AG08395 (cell line): ENCODE results near the gene TFCP2L1.

Experiments
- DNase-seq: peaks from one replicate; pipeline ENCODE4 v3.0.0; 2012; ENCODE audit warnings: mixed read lengths, low spot score

Gene TFCP2L1

DNA sequence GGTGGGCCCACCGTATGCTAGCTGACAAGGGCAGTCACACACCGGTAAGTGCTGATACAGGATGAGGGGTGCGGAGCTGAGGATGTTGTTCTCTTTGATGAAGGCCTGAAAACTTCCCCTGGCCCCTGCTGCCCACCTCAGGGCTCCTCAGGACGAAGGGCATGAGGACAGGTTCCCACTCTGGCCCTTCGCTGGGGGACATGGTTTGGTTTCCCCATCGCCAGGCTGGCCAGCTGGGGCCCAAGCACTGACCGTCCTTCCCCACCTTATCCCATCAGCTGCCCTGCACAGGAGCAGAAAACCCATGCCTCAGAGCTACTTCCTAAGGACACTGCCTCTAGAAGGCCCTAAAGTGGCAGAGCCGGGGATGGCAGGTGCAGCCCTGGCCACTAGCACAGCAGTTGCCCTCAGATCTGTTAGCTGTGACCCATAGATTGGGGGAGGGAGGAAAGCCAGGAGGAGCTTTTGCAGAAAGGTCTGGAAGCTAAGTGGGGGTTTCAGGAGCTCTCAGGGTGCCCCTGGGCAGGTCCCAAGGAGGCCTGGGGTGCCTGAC lies 66.5 kb downstream of the TFCP2L1 start:
- no peak for DNase-seq

- DNase-seq, result no peak
Measured at GRCh38 chr2:121217627-121218026, 67.4 kb downstream of the TFCP2L1 start.

- DNase-seq, result no peak
Measured at GRCh38 chr2:121214296-121214695, 70.7 kb downstream of the TFCP2L1 start.

DNA sequence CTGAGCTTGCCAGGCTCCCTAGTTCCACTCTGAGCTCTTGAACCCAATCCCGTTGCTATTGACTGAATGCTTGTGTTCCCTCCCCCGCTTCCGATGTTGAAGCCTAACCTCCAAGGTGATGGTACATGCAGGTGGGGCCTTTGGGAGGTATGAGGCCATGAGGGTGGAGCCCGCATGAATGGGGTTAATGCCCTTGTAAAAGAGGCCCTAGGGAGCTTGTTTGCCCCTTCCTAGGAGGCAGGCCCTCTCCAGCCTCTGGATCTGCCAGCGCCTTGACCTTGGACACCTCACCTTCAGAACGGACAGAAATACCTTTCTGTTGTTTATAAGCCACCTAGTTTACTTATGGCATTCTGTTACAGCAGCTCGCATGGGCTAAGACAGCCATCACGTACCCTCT lies 71.6 kb downstream of the TFCP2L1 start:
- no peak for DNase-seq

DNA sequence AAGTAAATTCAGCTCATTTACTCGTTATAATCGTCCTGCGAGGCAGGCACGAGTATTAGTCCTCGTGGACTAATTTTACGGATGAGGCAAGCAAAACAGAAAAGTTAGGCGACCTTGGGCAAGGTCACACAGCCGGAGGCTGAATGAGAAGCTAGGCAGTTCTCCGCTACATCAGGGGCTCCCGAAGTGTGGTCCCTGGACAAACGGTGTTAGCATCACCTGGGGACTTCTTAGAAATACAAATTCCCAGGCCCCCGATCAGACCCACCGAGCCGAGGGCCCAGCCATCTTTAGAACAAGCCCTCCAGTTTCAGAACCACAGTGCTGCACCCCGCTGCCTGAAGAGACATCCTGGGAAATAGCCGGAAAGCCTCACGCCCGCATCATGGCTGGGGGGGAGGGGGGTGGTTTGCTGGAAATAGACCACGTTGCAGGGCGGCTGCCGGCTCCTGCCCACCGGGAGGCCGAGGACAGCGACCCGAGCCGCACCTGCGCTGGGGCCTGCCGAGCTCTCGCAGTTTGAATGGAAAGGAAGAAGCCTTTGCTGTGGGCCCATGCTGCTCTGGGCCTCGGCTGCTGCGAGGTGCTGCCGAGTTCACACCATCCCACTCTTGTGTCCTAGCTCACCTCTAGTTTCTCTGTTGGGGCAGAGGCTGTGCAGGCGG lies 72.2 kb downstream of the TFCP2L1 start:
- no peak for DNase-seq

GRCh38 chr2:121211689-121212151 lies 73.3 kb downstream of the TFCP2L1 start:
- no peak for DNase-seq

GRCh38 chr2:121211251-121211650 lies 73.8 kb downstream of the TFCP2L1 start:
- no peak for DNase-seq

DNA sequence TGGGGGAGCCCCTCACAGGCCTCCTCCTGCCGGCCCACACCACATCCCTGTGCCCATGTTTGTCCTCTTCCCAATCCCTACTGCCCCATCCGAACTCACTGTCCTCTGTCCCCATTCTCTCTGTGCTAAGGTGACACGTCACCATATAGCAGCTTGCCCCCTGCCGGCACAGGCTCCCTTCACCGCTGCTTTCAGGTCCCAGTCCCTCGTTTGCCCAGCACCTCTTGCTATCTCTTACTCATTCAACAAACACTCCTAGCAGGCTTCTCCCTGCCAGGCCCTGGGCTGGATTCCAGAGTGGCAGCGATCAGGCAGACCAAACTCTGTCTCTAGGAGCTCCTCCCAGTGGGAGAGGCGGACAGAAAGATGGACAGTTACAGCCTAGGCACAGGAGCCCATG lies 74.3 kb downstream of the TFCP2L1 start:
- no peak for DNase-seq

GRCh38 chr2:121209014-121209610 lies 75.9 kb downstream of the TFCP2L1 start:
- DNase-seq, result no peak

DNA sequence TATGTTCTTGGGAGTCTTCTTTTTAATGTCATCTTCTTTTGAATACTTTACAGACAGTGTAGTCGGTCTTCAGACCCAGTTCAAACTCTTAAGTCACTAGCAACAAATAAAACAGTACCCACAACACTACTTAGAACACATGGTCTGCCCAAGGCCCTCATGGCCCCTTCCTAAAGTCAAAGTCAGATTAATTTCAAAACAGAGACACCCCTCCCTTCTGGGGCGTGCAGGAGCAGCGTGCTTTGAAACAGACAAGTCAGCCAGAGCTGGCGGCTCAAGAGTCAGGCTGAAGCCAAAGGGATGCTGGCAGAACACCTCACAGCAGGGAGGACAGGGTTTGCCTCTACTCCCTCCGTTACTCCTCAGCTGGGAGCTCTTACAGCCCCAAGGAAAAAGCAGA lies 77.5 kb downstream of the TFCP2L1 start:
- DNase-seq, result no peak

DNA sequence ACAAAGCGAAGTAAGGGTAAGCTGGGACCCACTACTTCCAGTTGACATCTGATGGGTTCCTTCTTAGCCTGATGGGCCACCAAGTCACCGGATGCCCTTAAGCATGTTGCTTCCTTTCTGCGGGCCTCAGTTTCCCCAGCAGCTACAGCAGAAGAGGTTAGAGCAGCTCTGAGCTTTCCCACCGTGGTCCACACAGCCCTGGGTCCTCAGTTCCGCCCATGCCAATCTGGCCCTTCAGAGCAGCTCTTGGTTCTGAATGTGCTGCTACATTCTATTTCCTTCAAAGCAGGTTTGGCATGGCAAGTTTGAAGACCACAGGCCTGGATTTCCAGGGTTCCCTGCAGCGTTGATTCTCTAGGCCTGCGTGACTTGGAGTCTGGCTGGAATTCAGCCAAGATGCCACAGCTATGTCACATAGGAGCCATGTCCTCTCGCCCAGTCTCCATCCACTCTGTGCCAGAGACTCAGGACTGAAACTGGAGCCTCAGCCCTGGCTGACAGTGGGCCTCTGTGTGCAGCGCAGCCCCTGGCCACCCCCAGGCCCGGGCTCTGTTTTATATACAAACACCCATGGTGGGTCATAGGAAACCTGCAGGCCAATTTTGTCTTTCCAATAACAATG lies 79.6 kb downstream of the TFCP2L1 start:
- DNase-seq, result peak; percentile 34

GRCh38 chr2:121203591-121204249 lies 81.3 kb downstream of the TFCP2L1 start:
- DNase-seq, result no peak

GRCh38 chr2:121202541-121203310 lies 82.3 kb downstream of the TFCP2L1 start:
- no peak for DNase-seq

GRCh38 chr2:121201796-121202195 lies 83.2 kb downstream of the TFCP2L1 start:
- DNase-seq, result no peak

DNA sequence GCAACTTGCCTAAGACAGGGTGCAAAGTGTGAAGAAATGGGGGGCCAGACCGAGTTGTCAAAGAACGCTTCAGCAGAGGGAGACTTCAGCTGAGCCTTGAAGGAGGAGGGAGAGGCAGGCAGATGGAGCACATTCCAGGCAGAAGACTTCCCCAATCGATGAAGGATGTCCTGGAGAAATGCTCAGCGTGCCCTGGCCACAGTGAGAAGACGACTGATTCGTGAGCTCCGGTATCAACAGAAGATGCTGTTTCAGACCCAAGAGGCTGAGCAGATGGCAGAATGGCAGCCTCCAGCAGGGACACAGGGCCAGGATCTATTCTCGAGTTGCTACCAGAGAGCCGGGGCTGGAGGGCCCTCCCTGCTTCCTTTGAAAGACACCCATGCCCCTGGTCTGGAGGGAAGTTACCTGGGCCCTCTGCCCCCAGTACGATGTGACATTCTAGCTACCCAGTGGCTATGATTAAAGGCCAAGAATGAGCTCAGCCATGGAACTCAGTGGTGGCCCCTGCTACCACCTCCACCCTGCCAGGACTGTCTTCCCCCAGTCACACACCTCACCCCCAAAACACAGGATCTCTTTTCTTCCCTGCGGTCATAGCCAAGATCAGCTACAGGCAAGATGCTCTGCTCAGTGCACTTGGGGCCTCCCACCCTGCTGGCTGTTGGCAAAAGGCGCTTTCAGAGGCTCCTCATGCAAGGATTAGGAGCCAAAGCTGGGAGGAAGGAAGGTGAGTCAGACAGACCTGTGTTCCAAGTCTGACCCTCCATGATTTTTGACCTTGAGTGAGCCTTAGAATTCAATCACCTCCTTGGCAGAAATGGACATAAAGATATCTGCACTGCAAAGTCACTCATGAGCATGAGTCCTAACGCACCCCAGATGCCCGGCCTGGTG lies 84.3 kb downstream of the TFCP2L1 start:
- no peak for DNase-seq

DNA sequence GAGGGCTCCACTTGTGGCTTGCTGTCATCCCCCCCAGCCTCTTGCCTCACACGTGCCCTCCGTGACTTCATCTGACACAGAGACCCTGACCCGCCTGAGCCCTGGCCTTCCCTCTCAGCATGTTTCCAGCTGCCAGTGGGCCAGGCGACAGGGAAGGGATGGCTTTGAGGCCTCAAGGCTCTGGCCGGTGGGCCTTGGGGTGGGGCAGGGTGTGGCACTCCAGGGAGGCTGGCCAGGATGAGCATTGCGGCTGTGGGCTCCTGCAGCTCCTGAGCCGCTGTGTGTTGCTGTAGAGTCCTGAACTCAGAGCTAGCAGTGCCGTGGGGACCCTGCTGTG lies 85.0 kb downstream of the TFCP2L1 start:
- DNase-seq, result no peak

- DNase-seq, result no peak
Measured at GRCh38 chr2:121199281-121200010, 85.6 kb downstream of the TFCP2L1 start.

- DNase-seq, result peak; percentile 88
Measured at GRCh38 chr2:121197369-121198091, 87.5 kb downstream of the TFCP2L1 start.

DNA sequence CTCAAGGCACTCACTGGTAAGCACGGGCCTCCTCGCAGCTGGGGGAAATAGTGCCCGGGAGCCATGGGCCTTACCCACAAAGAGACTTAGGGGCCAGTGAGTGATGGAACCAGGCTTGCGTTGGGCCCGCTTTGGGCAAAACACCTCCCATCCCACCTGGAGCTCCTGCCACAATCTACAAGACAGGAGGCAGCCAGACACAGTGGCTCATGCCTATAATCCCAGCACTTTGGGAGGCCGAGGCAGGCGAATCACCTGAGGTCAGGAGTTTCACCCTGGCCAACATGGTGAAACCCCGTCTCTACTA lies 88.2 kb downstream of the TFCP2L1 start:
- DNase-seq, result no peak
